Ectodermal cell (in vitro differentiated cells): ENCODE data around the gene SLC5A6.

Experiments
- H3K27ac ChIP-seq: 2 replicates; pipeline ENCODE4 v1.7.0; 2013; ENCODE audit warnings: mild to moderate bottlenecking, low read depth, low read length; ENCODE audit not compliant: insufficient read depth, poor library complexity, severe bottlenecking
- H3K27me3 ChIP-seq: 2 replicates; pipeline ENCODE4 v1.7.0; 2013; ENCODE audit warnings: mild to moderate bottlenecking, low read length; ENCODE audit not compliant: insufficient read depth, control insufficient read depth, poor library complexity, severe bottlenecking
- H3K36me3 ChIP-seq: one replicate; pipeline ENCODE4 v1.7.0; 2013; ENCODE audit warnings: low read length; ENCODE audit not compliant: control insufficient read depth, insufficient read depth
- H3K4me1 ChIP-seq: one replicate; pipeline ENCODE4 v1.7.0; 2013; ENCODE audit warnings: low read length; ENCODE audit not compliant: control insufficient read depth, insufficient read depth
- H3K4me3 ChIP-seq: 2 replicates; pipeline ENCODE4 v1.7.0; 2013; ENCODE audit warnings: low read depth, low read length, control low read depth; ENCODE audit not compliant: insufficient read depth
- H3K9me3 ChIP-seq: 2 replicates; pipeline ENCODE4 v1.7.0; 2013; ENCODE audit warnings: mild to moderate bottlenecking, low read length, moderate library complexity; ENCODE audit not compliant: control insufficient read depth
- WGBS, 2 experiments: methylation state at CpG; one replicate each; pipeline ENCODE4 v1.1.7; 2013; ENCODE audit warnings: missing lambda C conversion rate in 2 of 2; 5-methylcytosine and 5-hydroxymethylcytosine counted together

Gene SLC5A6

DNA sequence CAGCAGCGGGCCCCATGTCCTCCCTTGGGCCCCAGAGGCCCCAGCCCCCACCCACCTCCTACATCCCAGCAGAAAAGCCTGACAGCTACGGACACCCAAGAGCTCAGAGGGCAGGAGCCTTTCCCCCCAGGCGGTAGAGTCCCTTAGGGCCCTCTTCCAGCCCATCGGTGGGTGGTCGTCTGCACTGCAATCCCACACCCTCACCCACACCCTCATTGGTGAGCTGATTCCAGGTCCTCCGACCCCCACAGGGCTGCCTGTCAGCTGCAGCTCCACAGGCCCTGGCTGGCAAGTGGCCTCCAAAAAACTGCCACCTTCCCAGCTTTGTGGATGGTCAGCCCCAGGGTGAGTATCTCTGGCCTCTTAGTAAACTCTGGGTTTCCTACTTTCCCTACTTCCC lies 52.8 kb downstream of the SLC5A6 start:
- H3K4me3 ChIP-seq: no peak overlapping the region
- H3K9me3 ChIP-seq: no peaks in the 10 kb centered on the region
- H3K4me1 ChIP-seq: no peaks in the 10 kb centered on the region
- H3K27me3 ChIP-seq: no peaks in the 10 kb centered on the region
- 83 to 91% methylated on average over 6 of the region's 6 CpGs for WGBS, 2 experiments
- H3K36me3 ChIP-seq: no peaks in the 10 kb centered on the region
- H3K27ac ChIP-seq: no peak overlapping the region

DNA sequence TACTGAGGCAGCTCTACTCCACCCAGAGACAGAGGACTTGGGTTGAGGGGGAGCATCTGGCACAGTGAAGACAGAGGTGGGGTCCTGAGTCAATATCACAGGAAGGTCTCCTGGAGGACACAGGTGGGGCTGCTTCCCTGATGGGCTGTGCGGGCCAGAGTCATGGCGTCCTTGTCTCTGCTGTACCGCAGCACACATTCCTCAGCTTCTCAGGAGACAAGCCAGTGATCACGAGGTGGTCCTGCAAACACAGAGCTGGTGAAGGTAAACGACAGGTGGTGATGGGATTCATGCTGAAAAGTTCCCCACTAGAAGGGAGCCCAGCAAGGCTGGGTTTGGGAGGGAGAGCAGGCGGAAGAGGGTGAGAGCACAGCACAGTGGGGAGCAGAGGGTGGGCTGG lies 53.6 kb downstream of the SLC5A6 start:
- no peaks in the 10 kb centered on the region for H3K4me1 ChIP-seq
- no peaks in the 10 kb centered on the region for H3K36me3 ChIP-seq
- 92 to 93% methylated on average over 6 of the region's 6 CpGs for WGBS, 2 experiments
- H3K4me3 ChIP-seq: no peak overlapping the region
- no peaks in the 10 kb centered on the region for H3K27me3 ChIP-seq
- no peak overlapping the region for H3K27ac ChIP-seq
- H3K9me3 ChIP-seq: no peaks in the 10 kb centered on the region

DNA sequence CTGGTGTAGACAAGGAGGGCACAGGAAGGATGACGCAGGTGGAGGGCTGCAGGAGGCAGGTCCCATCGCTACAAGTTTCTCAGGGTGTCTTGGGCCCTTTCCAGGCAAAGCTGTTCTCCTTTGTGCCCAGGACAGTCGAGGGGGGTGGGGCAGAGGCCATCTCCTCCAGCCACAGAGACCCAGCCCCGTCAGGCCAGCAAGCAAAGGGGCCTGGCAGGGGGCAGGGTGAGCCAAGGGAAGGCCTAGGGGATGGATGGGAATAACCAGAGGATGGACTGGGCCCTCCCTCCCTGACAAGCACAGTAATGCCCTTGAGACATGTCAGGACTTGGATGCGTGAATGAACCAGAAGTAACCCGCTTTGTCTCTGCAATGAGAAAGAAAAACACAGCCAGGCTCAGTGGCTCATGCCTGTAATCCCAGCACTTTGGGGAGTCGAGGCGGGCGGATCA lies 57.0 kb downstream of the SLC5A6 start:
- Histone ChIP-seq H3K36me3 (no peaks in the 10 kb centered on the region), H3K9me3 (no peaks in the 10 kb centered on the region), H3K4me1 (no peaks in the 10 kb centered on the region), H3K27me3 (no peaks in the 10 kb centered on the region), H3K27ac (no peak overlapping the region), H3K4me3 (no peak overlapping the region)
- WGBS, 2 experiments: 77 to 83% methylated on average over 9 of the region's 9 CpGs

DNA sequence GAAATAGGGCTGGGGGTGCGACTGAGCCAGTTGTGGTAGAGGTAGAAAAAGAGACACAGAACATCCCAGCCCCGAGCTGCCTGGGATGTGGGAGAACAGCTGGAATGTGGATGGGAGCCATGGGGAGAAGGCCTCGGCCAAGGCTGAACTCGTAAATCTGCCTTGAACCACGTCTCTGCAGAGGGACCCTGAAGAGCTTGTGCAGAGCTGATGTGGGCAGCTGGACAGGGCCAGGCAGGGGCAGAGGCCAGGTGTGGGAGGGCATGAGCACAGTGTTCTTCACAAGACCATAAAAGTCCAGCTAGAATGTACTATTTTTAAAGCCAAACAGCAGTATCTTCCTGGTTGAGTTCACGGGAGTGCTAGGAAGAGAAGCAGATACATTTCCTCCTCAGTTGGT lies 57.6 kb downstream of the SLC5A6 start:
- H3K9me3 ChIP-seq: no peaks in the 10 kb centered on the region
- H3K4me1 ChIP-seq: no peaks in the 10 kb centered on the region
- no peak overlapping the region for H3K4me3 ChIP-seq
- 91 to 92% methylated on average over 6 of the region's 6 CpGs for WGBS, 2 experiments
- no peaks in the 10 kb centered on the region for H3K36me3 ChIP-seq
- H3K27me3 ChIP-seq: no peaks in the 10 kb centered on the region
- H3K27ac ChIP-seq: no peak overlapping the region

DNA sequence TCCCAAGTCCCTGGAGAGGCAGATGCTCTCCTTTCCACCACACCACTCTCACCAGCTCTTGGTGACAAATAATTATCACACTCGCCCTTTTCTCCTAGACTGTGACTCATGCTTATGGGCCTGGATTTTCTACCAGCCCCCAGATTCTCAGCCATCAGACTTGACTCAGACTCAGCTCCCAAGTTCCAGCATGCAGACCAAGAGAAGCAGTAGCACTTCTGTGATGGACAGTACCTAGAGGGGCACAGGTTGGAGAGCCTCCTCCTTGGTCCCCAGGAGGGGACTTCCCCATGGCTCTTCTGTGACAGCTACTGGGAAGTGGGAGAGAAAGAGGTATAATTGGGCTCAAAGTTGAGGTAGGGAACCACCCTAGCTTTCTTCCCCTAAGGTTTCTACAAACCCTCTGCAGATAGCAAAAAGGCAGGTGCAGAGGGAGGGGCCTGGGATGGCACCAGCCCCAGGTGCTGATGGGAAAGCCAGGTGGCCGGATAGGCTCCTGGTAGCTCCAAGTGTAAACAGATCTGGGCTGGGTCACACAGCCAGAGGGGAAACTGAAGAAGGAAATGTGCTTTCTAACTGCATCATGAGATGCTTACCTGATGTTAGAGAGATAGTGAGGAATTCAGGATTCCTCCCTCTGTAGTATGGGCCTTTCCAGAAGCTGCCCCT lies 59.1 kb downstream of the SLC5A6 start:
- no peaks in the 10 kb centered on the region for H3K4me1 ChIP-seq
- H3K27ac ChIP-seq: no peak overlapping the region
- no peaks in the 10 kb centered on the region for H3K27me3 ChIP-seq
- H3K36me3 ChIP-seq: no peaks in the 10 kb centered on the region
- 88 to 91% methylated on average over 2 of the region's 2 CpGs for WGBS, 2 experiments
- H3K9me3 ChIP-seq: no peaks in the 10 kb centered on the region
- H3K4me3 ChIP-seq: no peak overlapping the region

DNA sequence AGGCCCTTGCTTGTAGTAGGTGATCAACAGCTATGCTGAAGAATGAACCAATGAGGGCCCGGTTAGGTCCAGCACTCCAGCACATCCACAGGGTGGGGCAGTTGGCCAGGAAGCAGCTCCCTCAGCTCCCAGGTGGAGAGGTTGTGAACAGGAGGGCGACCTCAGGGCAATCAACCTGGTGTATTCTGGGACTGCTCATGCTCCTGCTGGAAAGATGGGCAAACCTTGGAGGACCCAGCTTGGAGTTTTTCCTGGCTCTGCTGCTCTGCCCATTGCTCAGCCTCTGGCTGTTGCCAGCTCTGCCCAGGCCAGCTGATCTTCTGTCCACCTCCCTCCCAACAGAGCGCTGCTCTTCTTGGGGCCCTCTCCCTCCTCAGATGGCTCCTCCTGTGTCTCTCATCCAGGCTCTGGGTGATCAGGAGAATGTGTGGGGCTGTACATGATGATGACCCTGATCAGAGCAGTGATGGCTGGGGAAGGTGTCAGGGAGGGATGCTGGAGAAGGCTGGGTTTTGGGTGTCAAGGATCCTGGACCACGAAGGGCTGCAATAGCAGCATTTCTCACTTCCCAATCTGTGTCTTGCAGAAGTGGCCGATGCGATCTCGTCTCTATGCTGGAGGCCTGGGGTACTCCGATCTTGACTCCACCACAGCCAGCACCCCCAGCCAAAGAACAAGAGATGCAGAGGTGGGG lies 59.8 kb downstream of the SLC5A6 start:
- 89% methylated on average over 8 of the region's 8 CpGs for WGBS, 2 experiments
- H3K4me3 ChIP-seq: no peak overlapping the region
- no peaks in the 10 kb centered on the region for H3K9me3 ChIP-seq
- no peaks in the 10 kb centered on the region for H3K36me3 ChIP-seq
- no peaks in the 10 kb centered on the region for H3K4me1 ChIP-seq
- no peak overlapping the region for H3K27ac ChIP-seq
- H3K27me3 ChIP-seq: no peaks in the 10 kb centered on the region

DNA sequence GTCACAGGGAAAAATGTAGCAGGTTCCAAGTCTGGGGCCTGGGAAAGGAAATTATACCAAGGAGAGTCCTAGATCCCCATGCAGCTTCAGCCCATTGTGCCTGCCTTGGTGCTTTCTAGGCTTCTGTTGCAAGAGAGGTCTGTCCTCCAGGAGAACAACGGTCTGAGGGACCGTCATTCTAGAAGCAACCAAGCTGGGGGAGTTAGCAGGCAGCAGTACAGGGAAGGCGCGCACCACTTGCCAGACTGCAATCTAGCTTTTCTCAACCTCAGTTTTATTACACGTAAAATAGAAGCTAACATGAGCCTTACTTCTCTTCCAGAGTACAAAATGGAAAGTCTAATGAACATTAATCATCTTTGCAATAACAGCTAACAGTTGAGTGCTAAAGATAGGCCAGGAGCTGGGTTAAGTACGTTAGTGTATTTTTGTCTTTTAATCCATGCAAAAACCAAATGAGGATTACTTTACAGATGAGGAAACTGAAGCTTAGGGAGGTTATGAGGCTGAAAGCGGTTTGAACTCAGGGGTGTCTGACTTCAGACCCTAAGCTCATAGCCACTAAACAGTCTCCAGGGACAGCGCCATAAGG lies 61.3 kb downstream of the SLC5A6 start:
- 91 to 94% methylated on average over 8 of the region's 8 CpGs for WGBS, 2 experiments
- no peaks in the 10 kb centered on the region for H3K27me3 ChIP-seq

More for the DNA sequence above, 61.3 kb downstream of the SLC5A6 start:
- Histone ChIP-seq H3K4me1 (no peaks in the 10 kb centered on the region), H3K4me3 (no peak overlapping the region), H3K27ac (no peak overlapping the region), H3K9me3 (no peaks in the 10 kb centered on the region), H3K36me3 (no peaks in the 10 kb centered on the region)
